ENCODE measurements around the gene KRT86.
"Not testable (repeated sequence)": the region's sequence is repeated elsewhere in the genome, so short reads cannot be mapped to it uniquely, and the experiment has no call there.

Gene KRT86

GRCh38 chr12:52295663-52296062 is 21.2 kb downstream of the KRT86 start:
- no peak for DNase-seq

GRCh38 chr12:52296572-52297215 is 22.2 kb downstream of the KRT86 start:
- DNase-seq, result no peak

- DNase-seq, result no peak
Measured at GRCh38 chr12:52298677-52299190, 24.3 kb downstream of the KRT86 start.

- no peak for DNase-seq
Measured at GRCh38 chr12:52300796-52301691, 26.6 kb downstream of the KRT86 start.

GRCh38 chr12:52301721-52302120 is 27.3 kb downstream of the KRT86 start:
- not testable (repeated sequence) for DNase-seq

GRCh38 chr12:52302242-52302914 is 27.9 kb downstream of the KRT86 start:
- not testable (repeated sequence) for DNase-seq

- not testable (repeated sequence) for DNase-seq
Measured at GRCh38 chr12:52304941-52305411, 30.5 kb downstream of the KRT86 start.

GRCh38 chr12:52305921-52306705 is 31.7 kb downstream of the KRT86 start:
- DNase-seq, result no peak

GRCh38 chr12:52306731-52307130 is 32.3 kb downstream of the KRT86 start:
- no peak for DNase-seq

GRCh38 chr12:52307836-52308805 is 33.7 kb downstream of the KRT86 start:
- peak; percentile 9 to 18 for DNase-seq

- no peak for DNase-seq
Measured at GRCh38 chr12:52308806-52309425, 34.5 kb downstream of the KRT86 start.

- DNase-seq, result no peak
Measured at GRCh38 chr12:52310622-52311284, 36.3 kb downstream of the KRT86 start.

- DNase-seq, result no peak
Measured at GRCh38 chr12:52311285-52311648, 36.8 kb downstream of the KRT86 start.

- DNase-seq, result no peak
Measured at GRCh38 chr12:52312086-52312485, 37.6 kb downstream of the KRT86 start.

- no peak for DNase-seq
Measured at GRCh38 chr12:52313461-52313860, 39.0 kb downstream of the KRT86 start.

GRCh38 chr12:52313926-52314325 is 39.5 kb downstream of the KRT86 start:
- no peak for DNase-seq

GRCh38 chr12:52314511-52314910 is 40.1 kb downstream of the KRT86 start:
- DNase-seq, result no peak

- not testable (repeated sequence) for DNase-seq
Measured at GRCh38 chr12:52315721-52316120, 41.3 kb downstream of the KRT86 start.

GRCh38 chr12:52316290-52316689 is 41.8 kb downstream of the KRT86 start:
- no peak for DNase-seq

GRCh38 chr12:52316701-52317100 is 42.3 kb downstream of the KRT86 start:
- DNase-seq, result no peak
